GM23338 (cell line): ENCODE data around the gene SUPT6H. TPM values are rescaled to one million over a fixed set of nuclear protein-coding genes. Genes with fewer than 3 reads are reported as not detected.

ENCODE experiments used
- ATAC-seq: fragments of 200-7000 bp; cut with Tn5 transposase; 3 replicates; pipeline ENCODE4 v1.9.1; 2020
- DNase-seq: peaks from one replicate; pipeline ENCODE4 v3.0.0-alpha.2; 2015; ENCODE audit warnings: low spot score
- H2AFZ ChIP-seq: fragments of 200-600 bp; sonication (generic); 2 replicates; pipeline ENCODE4 v1.8.0; 2016; ENCODE audit warnings: antibody characterized with exemption, mild to moderate bottlenecking, moderate library complexity
- H3F3A ChIP-seq: fragments of 200-600 bp; sonication (generic); replicated peaks from 2 replicates; pipeline ENCODE4 v1.8.0; 2017; ENCODE audit warnings: antibody characterized with exemption, mixed run types, low read depth
- H3K27ac ChIP-seq: fragments of 200-600 bp; sonication (generic); 2 replicates; pipeline ENCODE4 v1.6.1; 2016; ENCODE audit warnings: low read depth
- H3K27me3 ChIP-seq: fragments of 200-600 bp; sonication (generic); 2 replicates; pipeline ENCODE4 v1.8.0; 2016; ENCODE audit warnings: mild to moderate bottlenecking, mixed run types, moderate library complexity; ENCODE audit not compliant: insufficient read depth
- H3K36me3 ChIP-seq: fragments of 200-600 bp; sonication (generic); 2 replicates; pipeline ENCODE4 v1.8.0; 2016; ENCODE audit warnings: mild to moderate bottlenecking; ENCODE audit not compliant: insufficient read depth
- H3K4me1 ChIP-seq: fragments of 200-600 bp; sonication (generic); 2 replicates; pipeline ENCODE4 v1.8.0; 2016; ENCODE audit warnings: mild to moderate bottlenecking, moderate library complexity; ENCODE audit not compliant: insufficient read depth
- H3K4me2 ChIP-seq: fragments of 200-600 bp; sonication (generic); 2 replicates; pipeline ENCODE4 v1.7.1; 2017; ENCODE audit warnings: mixed run types
- H3K4me3 ChIP-seq: fragments of 200-600 bp; sonication (generic); 2 replicates; pipeline ENCODE4 v1.6.1; 2016; ENCODE audit warnings: mixed run types
- H3K79me2 ChIP-seq: fragments of 200-600 bp; sonication (generic); replicated peaks from 2 replicates; pipeline ENCODE4 v1.8.0; 2017; ENCODE audit warnings: mild to moderate bottlenecking; ENCODE audit not compliant: insufficient read depth
- H3K9me2 ChIP-seq: fragments of 200-600 bp; sonication (generic); 2 replicates; pipeline ENCODE4 v1.8.0; 2017; ENCODE audit not compliant: insufficient read depth
- H4K20me1 ChIP-seq: fragments of 200-600 bp; sonication (generic); replicated peaks from 2 replicates; pipeline ENCODE4 v1.8.0; 2017; ENCODE audit warnings: mild to moderate bottlenecking; ENCODE audit not compliant: insufficient read depth
- H3K27ac Mint-ChIP-seq: 2 replicates; pipeline ENCODE4 v1.8.0; 2020; ENCODE audit warnings: inconsistent platforms, mild to moderate bottlenecking, moderate library complexity, mixed read lengths
- H3K27me3 Mint-ChIP-seq: 3 replicates; pipeline ENCODE4 v1.8.0; 2022; ENCODE audit warnings: low read depth, mild to moderate bottlenecking, moderate library complexity, mixed read lengths, inconsistent platforms; ENCODE audit not compliant: insufficient read depth, poor library complexity
- H3K36me3 Mint-ChIP-seq: 3 replicates; pipeline ENCODE4 v1.8.0; 2021; ENCODE audit warnings: low read depth, mild to moderate bottlenecking, inconsistent platforms, moderate library complexity, mixed read lengths
- H3K4me1 Mint-ChIP-seq: 3 replicates; pipeline ENCODE4 v1.8.0; 2020; ENCODE audit warnings: mild to moderate bottlenecking, inconsistent platforms, mixed read lengths
- H3K4me3 Mint-ChIP-seq: 3 replicates; pipeline ENCODE4 v1.8.0; 2021; ENCODE audit warnings: moderate library complexity, mild to moderate bottlenecking, inconsistent platforms, mixed read lengths
- H3K9me3 Mint-ChIP-seq: 3 replicates; pipeline ENCODE4 v1.8.0; 2020; ENCODE audit warnings: moderate library complexity, mild to moderate bottlenecking, inconsistent platforms, mixed read lengths
- CTCF ChIP-seq, 2 experiments: fragments of 200-600 bp in 1 of 2; sonication (generic) in 1 of 2; conservative IDR thresholded peaks; 2 replicates each; pipeline versions ENCODE4 v1.5.1 to v1.6.1; 2016 to 2017; ENCODE audit warnings: antibody characterized with exemption in 2 of 2, low read depth in 2 of 2, mild to moderate bottlenecking in 2 of 2, moderate library complexity in 1 of 2
- ETS1 ChIP-seq: IDR thresholded peaks from 2 replicates; pipeline ENCODE4 v1.6.1; 2016; ENCODE audit warnings: antibody characterized with exemption
- EZH2 ChIP-seq: fragments of 200-600 bp; sonication (generic); IDR thresholded peaks from one replicate; pipeline ENCODE4 v1.8.0; 2017; ENCODE audit warnings: antibody characterized with exemption, mild to moderate bottlenecking, low read depth; ENCODE audit not compliant: unreplicated experiment
- JUNB ChIP-seq: IDR thresholded peaks from one replicate; pipeline ENCODE4 v1.6.1; 2016; ENCODE audit warnings: antibody characterized with exemption; ENCODE audit not compliant: unreplicated experiment
- POLR2AphosphoS5 ChIP-seq: IDR thresholded peaks from 2 replicates; pipeline ENCODE4 v1.6.1; 2016; ENCODE audit warnings: antibody characterized with exemption, low read depth
- ZNF462 ChIP-seq: fragments of 250-450 bp; sonication (Bioruptor Pico); IDR thresholded peaks from 2 replicates; pipeline ENCODE4 v1.5.0; 2020; ENCODE audit warnings: mild to moderate bottlenecking, moderate library complexity
- polyA plus RNA-seq: library from polyadenylated mRNA; unstranded; fragments of >200 nt; fragmentation: Nextera tagmentation; extraction: Ambion mirVana; gene quantifications from 2 replicates; pipeline ENCODE4 v1.2.1, GENCODE V29; 2016
- total RNA-seq: library from RNA; depleted of rRNA; stranded (reverse); fragments of >200 nt; shearing (Covaris generic); gene quantifications from 2 replicates; pipeline ENCODE4 v1.2.3, GENCODE V29; 2014

SUPT6H gene
- total and polyA plus RNA-seq, 2 experiments from 2014 or later, result 17.8 to 70.7 TPM

DNA sequence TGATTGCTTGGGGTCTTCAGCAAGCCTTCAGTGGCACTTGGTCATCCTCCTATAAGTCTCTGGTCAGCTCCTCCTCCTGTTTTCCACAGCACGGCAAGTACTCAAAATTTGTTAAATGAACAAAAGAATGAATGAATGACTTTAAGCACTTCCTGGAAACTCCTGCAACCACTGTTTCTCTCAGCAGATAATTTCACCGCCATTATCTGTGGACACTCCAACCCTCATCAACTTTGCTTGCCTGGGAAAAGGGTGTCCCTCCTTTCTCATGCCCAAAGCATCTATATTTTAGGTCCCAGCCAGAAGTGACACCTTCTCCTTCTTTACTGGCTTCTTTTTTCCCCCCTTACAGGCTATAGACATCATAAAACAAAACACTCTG lies 45.3 kb downstream of the SUPT6H start:
- peaks cover 14% of the 10 kb centered on the region for H3K4me1 ChIP-seq
- Mint-ChIP-seq H3K27ac (no peak overlapping the region), H3K9me3 (no peaks in the 10 kb centered on the region; the same call in 2 of the 3 replicates), H3K4me3 (no peak overlapping the region; the same call in 2 of the 3 replicates), H3K27me3 (peaks cover 30% of the 10 kb centered on the region), H3K4me1 (peaks cover 38% of the 10 kb centered on the region), H3K36me3 (peaks cover 34% of the 10 kb centered on the region)
- no peaks in the 10 kb centered on the region for H3K9me2 ChIP-seq
- H3K4me3 ChIP-seq, result no peak overlapping the region
- H3K27ac ChIP-seq, result no peak overlapping the region; the same call in 1 of the 2 replicates
- H2AFZ ChIP-seq, result no peak overlapping the region
- H3K36me3 ChIP-seq, result no peaks in the 10 kb centered on the region
- no peak for DNase-seq
- no peaks in the 10 kb centered on the region for H3K27me3 ChIP-seq
- peaks cover 28% of the 10 kb centered on the region for H3F3A ChIP-seq
- TF ChIP-seq POLR2AphosphoS5 (no peak), ZNF462 (CRISPR knock-in tag) (no peak), ETS1 (no peak), EZH2 (no peak), CTCF (conservative IDR thresholded peaks at IDR 0.05; ENCODE audit: low read depth in 2 of 2) (no peak), JUNB (no peak)
- H3K4me2 ChIP-seq, result 0 out of 2 replicates have a peak overlapping the region, but pooled peaks have one; percentile 32
- H4K20me1 ChIP-seq, result peaks cover 7% of the 10 kb centered on the region; the same call in 1 of the 2 replicates
- H3K79me2 ChIP-seq, result peaks cover 19% of the 10 kb centered on the region
- no peak for ATAC-seq
